GM23248 (cell line): ENCODE measurements around the gene GRWD1. TPM values are rescaled to one million over a fixed set of nuclear protein-coding genes. Genes with fewer than 3 reads are reported as not detected.

ENCODE experiments used
- DNase-seq: peaks from one replicate; pipeline ENCODE4 v3.0.0-alpha.2; 2015
- H2AFZ ChIP-seq: fragments of 200-600 bp; sonication (generic); 2 replicates; pipeline ENCODE4 v1.6.1; 2016; ENCODE audit warnings: antibody characterized with exemption
- H3F3A ChIP-seq: fragments of 200-600 bp; sonication (generic); 2 replicates; pipeline ENCODE4 v1.6.1; 2016; ENCODE audit warnings: mild to moderate bottlenecking, antibody characterized with exemption, mixed run types; ENCODE audit not compliant: insufficient read depth
- H3K27ac ChIP-seq: fragments of 200-600 bp; sonication (generic); 2 replicates; pipeline ENCODE4 v1.5.1; 2016; ENCODE audit warnings: mild to moderate bottlenecking
- H3K27me3 ChIP-seq: fragments of 200-600 bp; sonication (generic); replicated peaks from 2 replicates; pipeline ENCODE4 v1.6.1; 2016; ENCODE audit warnings: mild to moderate bottlenecking; ENCODE audit not compliant: insufficient read depth
- H3K36me3 ChIP-seq: fragments of 200-600 bp; sonication (generic); 2 replicates; pipeline ENCODE4 v1.6.1; 2016; ENCODE audit warnings: low read depth, mild to moderate bottlenecking
- H3K4me1 ChIP-seq: fragments of 200-600 bp; sonication (generic); 2 replicates; pipeline ENCODE4 v1.6.1; 2016; ENCODE audit warnings: mild to moderate bottlenecking; ENCODE audit not compliant: insufficient read depth
- H3K4me2 ChIP-seq: fragments of 200-600 bp; sonication (generic); one replicate; pipeline ENCODE4 v1.6.1; 2016; ENCODE audit warnings: mild to moderate bottlenecking; ENCODE audit not compliant: unreplicated experiment
- H3K4me3 ChIP-seq: fragments of 200-600 bp; sonication (generic); 2 replicates; pipeline ENCODE4 v1.5.1; 2016; ENCODE audit warnings: mild to moderate bottlenecking
- H3K79me2 ChIP-seq: fragments of 200-600 bp; sonication (generic); 2 replicates; pipeline ENCODE4 v1.6.1; 2016; ENCODE audit warnings: mild to moderate bottlenecking; ENCODE audit not compliant: insufficient read depth
- H3K9ac ChIP-seq: fragments of 200-600 bp; sonication (generic); 2 replicates; pipeline ENCODE4 v1.6.1; 2016; ENCODE audit warnings: mild to moderate bottlenecking
- H3K9me2 ChIP-seq: fragments of 200-600 bp; sonication (generic); 2 replicates; pipeline ENCODE4 v1.6.1; 2016; ENCODE audit warnings: mixed run types, mild to moderate bottlenecking, moderate library complexity; ENCODE audit not compliant: insufficient read depth
- H3K9me3 ChIP-seq: fragments of 200-600 bp; sonication (generic); one replicate; pipeline ENCODE4 v1.6.1; 2017; ENCODE audit warnings: low read depth
- H4K20me1 ChIP-seq: fragments of 200-600 bp; sonication (generic); 2 replicates; pipeline ENCODE4 v1.6.0; 2016; ENCODE audit not compliant: insufficient read depth
- EZH2 ChIP-seq: fragments of 200-600 bp; sonication (generic); IDR thresholded peaks from 2 replicates; pipeline ENCODE4 v1.6.1; 2018; ENCODE audit warnings: antibody characterized with exemption, mild to moderate bottlenecking; ENCODE audit not compliant: insufficient read depth, poor library complexity, severe bottlenecking
- EZH2phosphoT487 ChIP-seq: fragments of 200-600 bp; sonication (generic); IDR thresholded peaks from 2 replicates; pipeline ENCODE4 v1.6.1; 2018; ENCODE audit warnings: antibody characterized with exemption, moderate library complexity, mild to moderate bottlenecking, low read depth; ENCODE audit not compliant: insufficient read depth
- WGBS, 2 experiments: methylation state at CpG; one replicate each; pipeline ENCODE4 v1.1.6; 2015 to 2017; ENCODE audit warnings: low lambda C conversion rate in 2 of 2, low coverage in 1 of 2; ENCODE audit errors: missing lambda C conversion rate in 2 of 2; 5-methylcytosine and 5-hydroxymethylcytosine counted together
- in situ Hi-C: fragments of 300-500 bp; cut with MboI; formaldehyde crosslinking; loops from 2 replicates; pipeline ENCODE4 v1.15.0; 2020
- polyA plus RNA-seq: library from polyadenylated mRNA; unstranded; fragments of >200 nt; fragmentation: Nextera tagmentation; extraction: Ambion mirVana; gene quantifications from 2 replicates; pipeline ENCODE4 v1.2.1, GENCODE V29; 2016
- total RNA-seq: library from RNA; depleted of rRNA; stranded (reverse); fragments of >200 nt; shearing (Covaris generic); gene quantifications from 2 replicates; pipeline ENCODE4 v1.2.3, GENCODE V29; 2014

The GRWD1 gene
- total and polyA plus RNA-seq, 2 experiments from 2014 or later: 34.1 to 36.6 TPM

DNA sequence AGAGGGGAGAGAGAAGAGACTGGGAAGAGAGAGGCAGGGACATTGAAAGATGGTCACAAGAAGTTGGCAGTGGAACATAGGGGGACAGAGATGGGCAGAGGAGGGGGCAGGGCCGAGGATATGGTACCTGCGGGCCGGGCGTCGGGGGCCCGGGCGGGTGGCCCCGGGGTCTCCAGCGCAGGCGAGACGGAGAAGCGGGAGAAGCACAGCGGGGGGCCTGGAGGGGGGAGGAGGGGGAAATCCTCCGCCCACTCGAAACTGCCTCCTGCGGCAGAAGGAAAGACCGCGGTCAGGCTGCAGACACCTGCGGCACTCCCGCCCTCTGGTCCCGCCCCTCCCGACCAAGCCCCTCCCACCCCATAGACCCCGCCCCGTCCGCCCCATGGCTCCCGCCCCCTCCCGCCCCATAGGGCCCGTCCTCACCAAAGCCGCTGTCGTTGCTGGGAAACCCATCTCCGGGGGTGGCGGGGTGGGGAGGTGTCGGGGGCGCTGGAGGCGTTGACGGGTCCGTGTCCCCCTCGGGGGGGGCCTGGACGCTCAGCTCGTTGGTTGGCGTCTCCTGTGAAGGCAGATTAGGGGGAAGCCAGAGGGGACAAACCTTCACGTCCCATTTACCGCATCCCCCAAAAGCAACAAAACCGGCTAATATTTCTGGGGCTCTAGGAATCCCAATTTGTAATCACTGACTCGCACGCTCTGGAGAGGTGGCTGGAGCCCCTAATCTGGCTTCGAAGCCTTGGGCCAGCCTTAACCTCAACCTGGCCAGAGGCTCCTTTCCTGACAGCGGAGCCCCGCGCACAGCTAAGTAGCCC lies 45.4 kb downstream of the GRWD1 start:
- TF ChIP-seq EZH2phosphoT487: no peak
- no peak for TF ChIP-seq EZH2
- Histone ChIP-seq H3K4me2 (no peak overlapping the region), H3K36me3 (no peaks in the 10 kb centered on the region), H3K27me3 (no peaks in the 10 kb centered on the region), H3K27ac (no peak overlapping the region), H3K79me2 (no peaks in the 10 kb centered on the region), H3K9me2 (no peaks in the 10 kb centered on the region), H3K4me1 (peaks cover 22% of the 10 kb centered on the region), H3K9ac (no peak overlapping the region), H3F3A (peaks cover 30% of the 10 kb centered on the region), H2AFZ (no peak overlapping the region), H4K20me1 (no peaks in the 10 kb centered on the region), H3K9me3 (no peaks in the 10 kb centered on the region), H3K4me3 (no peak overlapping the region)
- 15 to 48% methylated on average over 9 to 41 of the region's 50 CpGs for WGBS, 2 experiments
- peak; percentile 45 for DNase-seq
- in situ Hi-C loops: no loop called here

DNA sequence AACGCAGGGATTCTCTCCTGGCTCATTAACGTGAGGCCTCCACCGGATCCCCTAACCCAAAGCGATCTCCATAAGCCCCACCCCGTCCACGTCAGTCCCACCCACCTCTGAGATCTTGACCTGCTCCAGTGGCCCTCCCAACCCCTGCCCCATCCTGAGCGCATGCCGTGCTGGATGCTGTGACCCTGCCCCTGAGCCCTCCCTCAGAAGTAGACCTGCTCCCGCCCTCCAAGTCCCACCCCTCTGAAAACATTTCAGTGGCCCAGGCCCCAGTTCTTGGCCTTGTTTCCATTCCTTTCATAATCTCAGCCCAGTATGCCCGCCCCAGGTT lies 46.0 kb downstream of the GRWD1 start:
- Histone ChIP-seq H3K9ac (no peak overlapping the region), H3K36me3 (no peaks in the 10 kb centered on the region), H4K20me1 (no peaks in the 10 kb centered on the region), H3K9me3 (no peaks in the 10 kb centered on the region), H3F3A (peaks cover 29% of the 10 kb centered on the region), H3K4me3 (no peak overlapping the region), H3K27me3 (no peaks in the 10 kb centered on the region), H3K9me2 (no peaks in the 10 kb centered on the region), H3K4me2 (no peak overlapping the region), H3K79me2 (no peaks in the 10 kb centered on the region), H3K27ac (no peak overlapping the region), H2AFZ (no peak overlapping the region), H3K4me1 (peaks cover 22% of the 10 kb centered on the region)
- TF ChIP-seq EZH2phosphoT487: no peak
- TF ChIP-seq EZH2: no peak
- 31 to 32% methylated on average over 10 of the region's 10 CpGs for WGBS, 2 experiments
- in situ Hi-C loops: no loop called here
- DNase-seq: no peak

DNA sequence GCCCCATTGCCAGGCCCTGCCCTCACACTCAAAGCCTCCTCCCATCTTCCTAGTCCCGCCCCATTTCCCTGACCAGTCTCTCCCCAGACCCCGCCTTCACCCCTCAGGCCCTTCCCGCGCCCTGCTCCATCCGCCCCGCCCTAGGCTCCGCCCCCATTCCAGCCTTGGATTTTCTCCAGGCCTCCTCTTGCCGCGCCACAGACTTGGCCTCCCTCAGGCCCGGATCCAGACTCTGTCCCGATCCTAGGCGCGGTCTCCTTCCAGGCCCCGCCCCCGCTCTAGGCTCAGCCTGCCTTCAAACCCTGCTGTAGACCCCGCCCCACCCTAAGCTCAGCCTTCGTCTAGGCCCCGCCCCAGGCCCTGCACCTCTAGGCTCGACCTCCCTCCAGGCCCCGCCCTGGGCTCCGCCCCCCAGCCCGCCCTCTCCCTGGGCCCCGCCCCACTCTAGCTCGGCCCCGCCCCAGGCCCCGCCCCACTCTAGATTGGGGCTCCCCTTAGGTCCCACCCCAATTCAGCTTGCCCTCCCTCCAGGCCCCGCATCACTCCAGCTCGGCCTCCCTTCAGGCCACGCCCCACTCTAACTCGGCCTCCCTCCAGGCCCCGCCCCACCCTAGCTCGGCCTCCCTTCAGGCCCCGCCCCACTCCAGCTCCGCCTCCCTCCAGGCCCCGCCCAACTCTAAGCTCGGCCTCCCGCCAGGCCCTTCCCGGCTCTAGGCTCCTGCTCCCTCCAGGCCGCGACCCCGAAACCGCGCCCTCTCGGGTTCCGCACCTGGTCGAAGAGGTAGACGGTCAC lies 47.3 kb downstream of the GRWD1 start:
- DNase-seq: peak; percentile 99
- Histone ChIP-seq H3K4me1 (peaks cover 13% of the 10 kb centered on the region), H2AFZ (peak overlapping the region; percentile 75), H3K9me2 (no peaks in the 10 kb centered on the region), H3K27me3 (no peaks in the 10 kb centered on the region), H3K79me2 (no peaks in the 10 kb centered on the region), H3K4me2 (peak overlapping the region; percentile 74), H3F3A (peaks cover 18% of the 10 kb centered on the region), H4K20me1 (no peaks in the 10 kb centered on the region), H3K4me3 (peak overlapping the region; percentile 75), H3K27ac (peak overlapping the region; percentile 46), H3K9me3 (no peaks in the 10 kb centered on the region), H3K9ac (peak overlapping the region; percentile 81), H3K36me3 (no peaks in the 10 kb centered on the region)
- TF ChIP-seq EZH2phosphoT487: no peak
- no peak for TF ChIP-seq EZH2
- in situ Hi-C loops: no loop called here
- WGBS, 2 experiments: 3% methylated on average over 47 of the region's 47 CpGs; no CpG with 5 or more reads in 1 of the 2 experiments

GRCh38 chr19:48493718-48494401 lies 48.1 kb downstream of the GRWD1 start:
- Histone ChIP-seq H3K79me2 (no peaks in the 10 kb centered on the region), H3K36me3 (no peaks in the 10 kb centered on the region), H3K4me1 (peaks cover 7% of the 10 kb centered on the region; the same call in 1 of the 2 replicates), H3K9me2 (no peaks in the 10 kb centered on the region), H4K20me1 (no peaks in the 10 kb centered on the region), H3K9ac (peak overlapping the region; percentile 81), H3K27me3 (0 out of 2 replicates have a peak, but pooled peaks cover under 1% of the 10 kb centered on the region), H3K4me3 (peak overlapping the region; percentile 75), H3K27ac (peak overlapping the region; percentile 46), H3F3A (peaks cover 13% of the 10 kb centered on the region), H2AFZ (peak overlapping the region; percentile 75), H3K9me3 (no peaks in the 10 kb centered on the region), H3K4me2 (peak overlapping the region; percentile 83)
- no peak for DNase-seq
- in situ Hi-C loops: no loop called here
- WGBS, 2 experiments: 4% methylated on average over 27 to 66 of the region's 70 CpGs
- TF ChIP-seq EZH2phosphoT487: no peak
- no peak for TF ChIP-seq EZH2
